ENCODE data around the gene XKR8.
A peak's percentile ranks its signal among the peaks of the same experiment; 100 is the strongest.

XKR8 gene, protein sequence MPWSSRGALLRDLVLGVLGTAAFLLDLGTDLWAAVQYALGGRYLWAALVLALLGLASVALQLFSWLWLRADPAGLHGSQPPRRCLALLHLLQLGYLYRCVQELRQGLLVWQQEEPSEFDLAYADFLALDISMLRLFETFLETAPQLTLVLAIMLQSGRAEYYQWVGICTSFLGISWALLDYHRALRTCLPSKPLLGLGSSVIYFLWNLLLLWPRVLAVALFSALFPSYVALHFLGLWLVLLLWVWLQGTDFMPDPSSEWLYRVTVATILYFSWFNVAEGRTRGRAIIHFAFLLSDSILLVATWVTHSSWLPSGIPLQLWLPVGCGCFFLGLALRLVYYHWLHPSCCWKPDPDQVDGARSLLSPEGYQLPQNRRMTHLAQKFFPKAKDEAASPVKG

DNA sequence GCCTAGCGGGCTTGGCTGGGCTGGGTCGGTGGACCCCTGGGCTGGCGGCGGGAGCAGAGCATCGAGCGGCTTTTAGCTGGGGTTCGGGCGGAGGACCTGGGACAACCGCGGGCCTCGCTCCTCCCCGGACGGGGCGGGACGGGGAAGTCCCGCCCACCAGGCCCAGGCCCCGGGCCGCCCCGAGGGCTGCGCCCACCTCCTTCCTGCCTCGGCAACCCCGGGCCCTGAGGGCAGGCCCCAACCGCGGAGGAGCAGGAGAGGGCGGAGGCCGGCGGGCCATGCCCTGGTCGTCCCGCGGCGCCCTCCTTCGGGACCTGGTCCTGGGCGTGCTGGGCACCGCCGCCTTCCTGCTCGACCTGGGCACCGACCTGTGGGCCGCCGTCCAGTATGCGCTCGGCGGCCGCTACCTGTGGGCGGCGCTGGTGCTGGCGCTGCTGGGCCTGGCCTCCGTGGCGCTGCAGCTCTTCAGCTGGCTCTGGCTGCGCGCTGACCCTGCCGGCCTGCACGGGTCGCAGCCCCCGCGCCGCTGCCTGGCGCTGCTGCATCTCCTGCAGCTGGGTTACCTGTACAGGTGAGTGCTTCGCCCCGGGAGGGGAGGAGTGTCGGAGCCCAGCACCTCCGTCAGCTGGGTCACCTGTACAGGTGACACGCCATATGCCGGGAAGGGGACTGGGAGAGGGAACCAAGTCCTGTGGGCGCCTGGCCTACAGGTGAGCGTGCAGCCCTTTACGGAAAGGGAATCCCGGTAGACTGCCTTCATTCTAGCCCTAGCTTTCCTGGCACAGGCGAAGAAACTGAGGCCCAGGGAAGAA, at the start of gene XKR8:
Gene XKR8 (plus strand): TSS at position 182 of the 812 bp plus-strand sequence. CDS start 97 bp downstream, at position 279.
- DNase-seq (ENCODE audit: low read depth) = peak; percentile 81

DNA sequence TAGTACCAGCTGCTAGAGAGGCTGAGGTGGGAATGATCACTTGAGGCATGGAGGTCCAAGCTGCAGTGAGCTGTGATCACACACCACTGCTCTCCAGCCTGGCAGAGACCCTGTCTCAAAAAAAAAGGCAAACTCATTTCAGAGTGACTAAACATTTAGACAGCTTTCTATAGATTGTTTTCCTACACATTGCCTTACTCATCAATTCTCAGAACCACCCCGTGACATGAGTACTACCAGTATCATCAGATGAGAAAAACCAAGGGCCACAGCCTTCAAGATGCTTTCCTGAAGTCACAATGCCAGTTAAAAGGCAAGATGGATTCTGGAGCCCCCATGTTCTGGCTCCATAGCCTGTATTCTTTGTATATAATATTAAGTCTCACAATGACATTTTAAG, 47.3 kb upstream of the XKR8 start:
- no peak for DNase-seq (ENCODE audit: low read depth)

DNA sequence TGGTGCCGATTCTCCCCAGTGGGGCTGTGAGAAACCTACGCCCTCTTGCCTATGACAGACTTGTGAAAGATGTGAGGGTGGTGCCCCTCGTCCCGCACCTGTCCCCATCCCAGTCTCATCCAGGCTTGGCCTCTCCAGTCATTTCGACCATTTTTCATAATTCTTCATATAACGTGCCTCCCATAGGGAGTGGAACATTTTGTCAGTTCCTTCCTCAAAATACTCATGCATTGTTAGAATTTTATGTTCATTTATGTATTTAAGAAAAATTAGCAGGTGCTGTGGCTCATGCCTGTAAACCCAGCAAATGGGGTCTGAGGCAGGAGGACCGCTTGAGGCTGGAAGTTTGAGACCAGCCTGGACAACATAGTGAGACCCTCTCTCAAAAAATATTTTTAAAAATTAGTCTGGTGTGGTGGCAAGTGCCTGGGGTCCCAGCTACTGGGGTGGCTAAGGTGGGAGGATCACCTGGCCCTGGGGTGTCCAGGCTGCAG, 44.6 kb upstream of the XKR8 start:
- DNase-seq (ENCODE audit: low read depth) = no peak

DNA sequence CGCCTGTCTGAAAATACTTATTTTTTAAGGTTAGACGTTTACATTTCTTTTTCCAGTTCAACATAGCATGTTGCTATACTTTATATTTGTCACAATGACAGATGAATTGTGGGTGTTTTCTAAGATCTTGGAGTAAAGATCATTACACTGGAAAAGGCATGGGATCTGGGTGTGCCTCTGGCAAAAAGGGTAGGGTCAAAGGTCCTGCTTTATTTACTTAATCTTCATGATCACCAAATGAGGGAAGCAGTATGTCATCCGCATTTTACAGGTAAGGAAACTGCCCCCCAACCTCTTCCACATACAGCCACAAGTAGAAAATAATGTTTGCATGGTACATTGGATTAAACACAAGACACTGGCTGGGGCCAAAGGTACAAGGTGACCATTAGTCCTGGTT, 37.5 kb upstream of the XKR8 start:
- DNase-seq (ENCODE audit: low read depth) = no peak

DNA sequence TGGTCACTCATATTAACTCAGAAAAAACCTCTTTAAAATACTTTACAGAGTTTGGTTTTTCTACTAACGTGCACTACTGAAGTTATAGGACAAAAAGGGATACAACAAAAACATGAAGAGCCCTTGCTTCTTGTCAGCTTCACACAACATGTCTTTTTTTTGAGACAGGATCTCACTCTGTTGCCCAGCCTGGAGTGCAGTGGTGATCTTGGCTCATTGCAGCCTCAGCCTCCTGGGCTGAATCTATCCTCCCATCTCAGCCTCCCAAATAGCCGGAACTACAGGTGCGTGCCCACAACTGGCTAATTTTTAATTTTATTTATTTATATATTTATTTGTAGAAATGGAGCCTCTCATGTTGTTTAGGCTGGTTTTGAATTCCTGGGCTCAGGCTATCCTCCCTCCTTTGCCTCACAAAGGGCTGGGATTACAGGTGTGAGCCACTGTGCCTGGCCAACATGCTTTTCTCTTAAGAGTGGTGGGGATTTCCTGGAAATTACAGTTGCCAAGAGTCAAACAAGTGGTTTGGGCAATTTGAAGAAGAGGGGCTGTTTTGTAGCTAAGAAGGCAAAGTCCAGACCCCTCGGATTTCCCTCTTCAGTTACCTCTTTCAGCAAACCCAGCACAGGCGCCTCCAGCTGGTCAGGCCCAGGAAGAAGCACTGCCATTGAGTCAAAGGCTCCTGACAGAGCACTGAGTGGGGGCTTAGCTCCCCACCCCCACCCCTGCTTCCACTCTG, 31.4 kb upstream of the XKR8 start:
- no peak for DNase-seq (ENCODE audit: low read depth)

DNA sequence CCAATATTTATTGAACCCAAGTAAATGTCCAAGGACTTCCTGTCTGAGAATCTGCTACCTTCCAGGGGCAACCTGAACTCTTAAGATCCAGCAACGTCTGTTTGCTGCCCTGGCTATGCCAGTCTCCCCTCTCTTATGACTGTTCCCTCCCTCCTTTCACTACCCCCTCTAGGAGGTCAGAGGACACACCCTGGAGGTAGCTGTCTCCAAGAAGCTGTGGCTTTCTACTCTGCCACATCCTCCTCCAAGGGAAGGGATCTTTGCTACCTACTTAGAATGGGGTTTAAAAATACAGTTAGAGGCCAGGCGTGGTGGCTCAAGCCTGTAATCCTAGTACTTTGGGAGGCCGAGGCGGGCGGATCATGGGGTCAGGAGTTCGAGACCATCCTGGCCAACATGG, 28.6 kb upstream of the XKR8 start:
- no peak for DNase-seq (ENCODE audit: low read depth)

DNA sequence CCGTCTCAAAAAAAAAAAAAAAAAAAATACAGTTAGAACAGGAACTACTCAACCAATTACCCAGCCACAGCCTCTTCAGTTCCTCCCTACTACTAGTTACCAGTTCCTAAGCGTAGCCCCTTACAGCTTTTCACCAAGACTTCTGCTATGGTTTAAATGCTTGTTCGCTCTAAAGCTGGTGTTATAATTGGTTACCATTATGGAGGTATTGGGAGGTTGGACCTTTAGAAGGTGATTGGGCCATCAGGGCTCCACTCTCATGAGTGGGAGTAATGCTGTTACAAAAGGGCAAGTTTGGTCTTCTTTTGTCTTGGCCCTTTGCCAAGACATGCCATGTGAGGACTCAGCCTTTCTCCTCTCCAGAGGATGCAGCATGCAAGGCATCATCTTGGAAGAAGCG, 28.0 kb upstream of the XKR8 start:
- peak; percentile 8 for DNase-seq (ENCODE audit: low read depth)

DNA sequence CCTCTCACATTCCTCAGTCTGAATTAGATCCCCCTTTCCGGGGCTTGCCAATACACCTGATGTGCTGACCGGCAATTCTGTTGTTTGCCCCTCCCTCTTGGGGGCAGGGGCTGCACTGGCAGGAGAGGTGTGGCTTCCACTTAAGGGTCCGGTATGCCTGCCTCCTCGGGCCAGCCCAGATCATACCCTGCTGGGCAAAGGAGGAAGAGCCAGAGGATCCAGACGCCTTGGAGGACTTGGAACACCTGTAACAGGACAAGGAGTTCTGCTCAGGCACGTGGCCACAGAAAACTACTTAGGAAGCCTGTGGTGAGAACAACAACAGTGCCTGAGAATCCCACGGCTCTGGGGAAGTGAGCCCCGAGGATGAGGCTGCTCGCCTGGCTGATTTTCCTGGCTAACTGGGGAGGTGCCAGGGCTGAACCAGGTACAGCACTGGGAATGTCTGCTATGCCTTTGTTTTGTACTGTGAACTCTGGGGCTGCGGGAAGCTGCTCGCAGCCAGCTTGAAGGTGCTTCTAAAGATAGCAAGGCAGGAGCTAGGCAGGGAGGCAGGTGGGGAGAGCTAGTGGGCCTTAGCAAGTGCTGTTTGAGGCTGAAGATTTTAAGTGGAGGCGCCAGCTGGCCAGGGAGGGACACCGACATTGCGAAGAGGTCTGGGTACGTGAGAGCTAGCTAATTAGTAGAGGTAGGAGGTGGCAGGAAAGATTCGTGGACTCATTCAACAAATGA, 24.8 kb upstream of the XKR8 start, which contains the start of gene SMPDL3B:
Gene SMPDL3B (plus strand): TSS at position 183 of the 732 bp plus-strand sequence. CDS start 184 bp downstream, at position 367.
- DNase-seq (ENCODE audit: low read depth) = peak; percentile 29

DNA sequence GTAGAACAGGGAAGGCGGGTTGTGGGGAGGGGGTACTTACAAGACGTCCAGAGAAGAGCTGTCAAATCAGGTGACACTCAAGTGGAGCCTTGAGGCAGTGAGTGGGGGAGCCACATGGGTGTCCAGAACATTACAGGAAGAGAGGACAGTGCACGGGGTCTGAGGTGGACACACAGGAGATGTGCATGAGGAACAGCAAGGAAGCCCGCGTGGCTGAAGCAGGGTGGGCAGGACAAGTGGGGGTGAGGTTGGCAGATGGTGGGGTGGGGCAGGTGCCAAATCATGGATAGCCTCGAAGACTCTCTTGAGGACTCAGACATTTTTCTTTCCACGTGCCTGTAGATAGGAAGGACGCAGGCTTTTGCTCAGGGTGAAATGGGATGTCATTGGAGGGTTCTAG, 24.1 kb upstream of the XKR8 start:
- DNase-seq (ENCODE audit: low read depth) = no peak

DNA sequence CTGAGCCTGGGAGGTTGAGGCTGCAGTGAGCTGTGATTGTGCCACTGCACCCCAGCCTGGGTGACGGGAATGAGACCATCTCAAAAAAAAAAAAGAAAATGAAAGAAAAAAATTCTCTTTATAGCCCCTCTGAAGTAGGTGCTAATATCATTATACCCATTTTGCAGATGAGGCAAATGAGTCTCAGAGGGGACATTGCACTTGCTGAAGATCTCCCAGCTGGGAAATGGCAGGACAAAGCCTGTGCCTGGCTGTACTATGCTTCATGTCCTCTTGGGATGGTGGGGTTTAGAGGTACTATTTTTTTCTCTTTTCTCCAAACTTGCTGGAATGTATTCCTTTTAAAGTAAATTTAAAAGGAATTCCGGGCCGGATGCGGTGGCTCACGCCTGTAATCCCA, 23.4 kb upstream of the XKR8 start:
- DNase-seq (ENCODE audit: low read depth) = no peak

DNA sequence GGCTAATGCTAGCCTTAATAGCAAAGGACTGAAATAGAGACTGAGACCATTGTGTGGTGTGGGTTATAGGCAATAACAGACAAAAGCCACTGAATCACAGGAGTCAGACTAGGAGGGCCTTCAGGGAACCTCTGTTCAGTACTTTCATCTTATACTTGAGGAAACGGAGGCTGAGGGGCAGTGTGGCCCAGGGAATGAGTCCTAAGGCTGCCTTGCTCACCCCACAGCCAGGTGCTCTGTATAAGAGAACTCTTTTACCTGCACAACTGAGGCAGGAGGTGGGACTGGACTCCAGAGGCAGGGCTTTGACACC, 22.3 kb upstream of the XKR8 start:
- no peak for DNase-seq (ENCODE audit: low read depth)

DNA sequence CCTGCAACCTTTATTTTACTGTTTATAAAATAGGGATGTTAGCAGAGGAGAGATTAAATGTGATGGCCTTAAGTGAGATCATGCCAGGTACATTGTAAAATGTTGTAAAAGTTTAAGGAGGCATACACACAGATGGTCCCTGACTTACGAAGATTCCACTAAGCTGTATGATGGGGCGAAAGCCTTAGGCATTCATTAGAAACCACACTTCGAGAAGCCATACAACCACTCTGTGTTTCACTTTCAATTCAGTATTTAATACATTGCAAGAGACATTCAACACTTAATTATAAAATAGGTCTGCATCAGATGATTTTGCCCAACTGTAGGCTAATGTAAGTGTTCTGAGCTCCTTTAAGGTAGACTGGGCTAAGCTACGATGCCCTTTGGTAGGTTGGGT, 21.3 kb upstream of the XKR8 start:
- DNase-seq (ENCODE audit: low read depth) = no peak

DNA sequence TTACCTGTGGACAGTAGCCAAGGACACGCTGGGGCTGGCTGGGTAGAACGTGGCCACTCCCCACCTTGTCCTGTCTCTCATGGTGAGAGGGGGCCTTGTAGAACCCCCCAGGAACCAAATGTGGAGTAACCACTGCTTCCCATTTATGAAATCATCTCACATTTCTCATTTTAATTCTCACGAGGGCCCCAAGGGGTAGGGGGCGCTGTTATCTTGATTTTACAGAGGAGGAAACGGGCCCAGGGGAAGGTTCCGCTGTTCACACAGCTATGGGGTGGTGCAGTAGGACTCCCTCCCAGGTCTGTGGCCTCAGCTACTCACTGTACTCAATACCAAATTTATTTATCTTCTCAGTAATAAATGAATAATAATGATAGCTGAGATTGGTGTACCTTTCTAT, 19.5 kb upstream of the XKR8 start:
- DNase-seq (ENCODE audit: low read depth) = peak; percentile 50

DNA sequence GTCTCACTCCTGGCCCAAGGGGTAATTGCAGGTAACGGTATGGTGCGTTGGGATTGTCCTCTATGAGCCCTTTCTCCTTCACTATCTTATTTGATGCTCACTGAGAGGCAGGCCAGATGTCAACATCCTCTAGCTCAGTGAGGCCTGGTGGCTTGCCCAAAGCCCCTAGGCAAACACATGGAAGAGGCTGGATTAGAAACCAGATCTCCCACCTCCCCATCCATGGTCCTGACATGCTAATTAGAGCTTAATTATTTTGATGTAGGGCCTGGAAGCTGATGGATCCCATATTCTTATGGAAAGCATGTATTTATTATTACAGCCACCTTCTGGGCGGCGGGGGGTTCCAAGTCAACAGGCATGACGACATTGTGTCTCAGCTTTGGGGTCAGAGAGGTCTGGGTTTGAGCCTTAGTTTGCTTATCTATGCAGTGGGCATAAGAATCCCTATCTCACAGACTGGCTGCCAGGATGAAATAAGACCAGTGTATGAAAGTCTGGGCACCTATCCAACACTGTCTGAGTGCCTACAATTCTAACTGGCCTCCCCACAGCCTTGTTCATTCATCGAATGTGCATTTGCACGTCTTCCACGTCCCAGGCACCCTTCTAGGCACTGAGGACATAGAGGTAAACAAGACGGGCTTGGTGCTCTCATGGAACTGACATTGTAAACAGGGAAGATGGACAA, 18.8 kb upstream of the XKR8 start:
- no peak for DNase-seq (ENCODE audit: low read depth)

DNA sequence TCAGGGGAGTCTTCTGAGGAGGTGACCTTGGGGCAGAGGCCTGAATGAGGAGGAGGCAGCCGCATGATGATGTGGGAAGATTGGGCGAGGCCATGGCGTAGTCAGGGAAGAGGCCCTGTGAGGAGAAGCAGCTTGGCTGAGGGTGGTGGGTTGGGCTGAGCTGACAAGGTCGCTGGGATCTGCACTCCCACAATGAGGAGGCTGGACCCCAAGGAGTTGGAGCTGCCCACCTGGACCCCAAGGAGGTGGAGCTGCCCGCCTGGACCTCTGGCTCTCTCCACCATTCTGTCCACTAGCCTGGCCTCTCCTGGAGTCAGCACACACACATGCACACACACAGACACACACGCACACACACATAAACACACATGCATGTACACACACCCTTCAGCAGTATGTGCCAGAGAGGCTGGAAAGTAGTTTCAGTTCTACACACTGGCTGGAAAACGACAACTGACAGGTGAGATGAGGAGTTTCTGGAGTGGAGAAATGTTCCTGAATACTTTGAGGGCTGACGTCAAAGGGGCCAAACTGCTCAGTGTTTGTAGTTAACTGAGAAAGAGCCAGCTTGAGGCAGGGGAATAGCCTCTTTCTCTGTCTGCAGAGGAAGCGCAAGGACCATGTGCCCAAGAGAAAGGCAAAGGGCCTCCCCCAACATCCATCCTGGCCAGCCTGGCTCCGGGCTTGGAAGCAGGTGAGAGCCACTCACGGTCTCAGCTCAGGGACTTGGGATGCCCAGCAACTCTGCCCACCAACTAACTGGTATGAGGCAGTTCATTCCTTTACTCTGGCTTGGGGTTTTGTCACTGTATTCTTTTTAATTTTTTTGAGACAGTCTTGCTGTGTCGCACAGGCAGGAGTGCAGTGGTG, 17.9 kb upstream of the XKR8 start:
- DNase-seq (ENCODE audit: low read depth) = no peak

DNA sequence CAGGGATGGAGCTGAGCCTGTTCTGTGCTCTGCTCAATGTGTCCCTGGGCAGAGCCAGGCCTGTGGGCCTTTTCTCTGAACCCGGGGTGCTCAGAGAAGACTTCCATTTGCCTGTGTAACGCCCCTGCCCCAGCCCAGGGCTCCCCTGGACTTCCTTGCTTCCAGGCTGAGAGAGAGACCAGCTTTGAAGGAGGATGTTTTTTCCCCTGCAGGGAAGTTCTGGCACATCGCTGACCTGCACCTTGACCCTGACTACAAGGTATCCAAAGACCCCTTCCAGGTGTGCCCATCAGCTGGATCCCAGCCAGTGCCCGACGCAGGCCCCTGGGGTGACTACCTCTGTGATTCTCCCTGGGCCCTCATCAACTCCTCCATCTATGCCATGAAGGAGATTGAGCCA, 14.8 kb upstream of the XKR8 start:
- DNase-seq (ENCODE audit: low read depth) = no peak

DNA sequence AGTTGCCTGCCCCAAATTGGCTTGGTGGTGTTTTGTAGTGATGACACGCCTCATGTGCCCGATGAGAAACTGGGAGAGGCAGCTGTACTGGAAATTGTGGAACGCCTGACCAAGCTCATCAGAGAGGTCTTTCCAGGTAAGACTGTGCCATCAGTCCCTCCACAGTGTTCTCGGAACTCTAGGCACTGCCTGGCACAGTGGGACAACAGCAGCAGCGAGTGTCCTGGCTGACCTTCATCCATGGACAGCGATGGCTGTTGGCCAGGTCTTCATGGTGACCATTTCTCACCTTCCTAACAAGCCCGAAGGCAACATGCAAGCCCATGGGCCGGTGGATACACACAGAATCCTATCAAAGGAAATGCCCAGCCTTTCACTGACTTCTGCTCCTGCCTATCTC, 10.7 kb upstream of the XKR8 start:
- no peak for DNase-seq (ENCODE audit: low read depth)

DNA sequence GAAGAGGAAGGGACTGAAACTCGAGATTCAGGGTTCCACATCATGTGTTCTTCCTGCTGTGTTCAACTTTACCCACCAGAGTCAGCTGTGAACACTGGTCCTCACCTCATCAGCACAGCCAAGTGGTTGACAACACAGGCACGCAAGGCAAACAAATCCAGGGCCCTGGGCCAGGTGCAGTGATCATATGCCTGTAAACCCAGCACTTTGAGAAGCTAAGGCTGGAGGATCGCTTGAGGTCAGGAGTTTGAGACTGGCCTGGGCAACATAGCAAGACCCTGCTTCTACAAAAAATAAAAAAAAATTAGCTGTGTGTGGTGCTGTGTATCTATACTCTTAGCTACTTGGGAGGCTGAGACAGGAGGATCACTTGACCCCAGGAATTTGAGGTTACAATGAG, 8.4 kb upstream of the XKR8 start:
- DNase-seq (ENCODE audit: low read depth) = no peak

DNA sequence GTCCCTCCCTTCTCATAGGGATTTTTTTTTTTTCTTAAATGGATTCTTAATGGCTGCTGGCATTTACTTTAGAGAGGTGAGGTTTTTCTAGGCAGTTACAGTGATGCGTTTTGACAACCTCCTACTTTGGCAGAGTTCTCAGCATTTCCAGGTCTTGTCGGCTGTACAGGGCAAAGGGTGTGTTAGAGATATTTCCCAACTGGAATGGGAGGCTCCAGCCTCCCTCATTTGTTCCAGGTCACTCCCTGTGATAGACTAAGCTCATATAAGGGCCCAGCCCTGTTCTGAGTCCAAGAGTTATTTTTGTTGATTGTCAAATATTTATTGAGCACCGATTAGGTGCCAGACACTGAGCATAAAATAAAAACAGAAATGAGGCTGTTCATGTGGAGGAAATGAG, 7.6 kb upstream of the XKR8 start:
- DNase-seq (ENCODE audit: low read depth) = no peak

DNA sequence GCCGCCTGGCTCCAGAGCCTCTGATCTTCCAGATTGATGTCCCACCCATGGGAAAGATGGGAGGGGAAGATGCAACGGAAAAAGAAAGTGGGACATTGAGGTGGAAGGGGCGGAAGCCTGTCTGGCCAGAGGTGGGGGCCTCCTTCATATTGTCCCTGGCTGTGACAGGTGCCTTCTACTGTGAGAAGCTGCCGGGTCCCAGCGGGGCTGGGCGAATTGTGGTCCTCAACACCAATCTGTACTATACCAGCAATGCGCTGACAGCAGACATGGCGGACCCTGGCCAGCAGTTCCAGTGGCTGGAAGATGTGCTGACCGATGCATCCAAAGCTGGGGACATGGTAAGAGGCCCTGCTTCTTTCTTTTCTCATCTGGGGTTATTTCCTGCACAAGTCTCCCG, 5.6 kb upstream of the XKR8 start:
- no peak for DNase-seq (ENCODE audit: low read depth)

Measured in EH (cell line).